WI38 (cell line): Measurements from ENCODE around the gene PALD1.

Experiments used
- H3K4me3 ChIP-seq: 2 replicates; pipeline ENCODE4 v1.5.1; 2011; ENCODE audit warnings: low read depth, mild to moderate bottlenecking, control low read depth, low read length
- TF ChIP-seq, protein P1 (sequence below): IDR thresholded peaks from 2 replicates; pipeline ENCODE4 v1.5.1; 2012; ENCODE audit warnings: low read depth, mild to moderate bottlenecking, control low read depth, low read length

Gene PALD1

DNA sequence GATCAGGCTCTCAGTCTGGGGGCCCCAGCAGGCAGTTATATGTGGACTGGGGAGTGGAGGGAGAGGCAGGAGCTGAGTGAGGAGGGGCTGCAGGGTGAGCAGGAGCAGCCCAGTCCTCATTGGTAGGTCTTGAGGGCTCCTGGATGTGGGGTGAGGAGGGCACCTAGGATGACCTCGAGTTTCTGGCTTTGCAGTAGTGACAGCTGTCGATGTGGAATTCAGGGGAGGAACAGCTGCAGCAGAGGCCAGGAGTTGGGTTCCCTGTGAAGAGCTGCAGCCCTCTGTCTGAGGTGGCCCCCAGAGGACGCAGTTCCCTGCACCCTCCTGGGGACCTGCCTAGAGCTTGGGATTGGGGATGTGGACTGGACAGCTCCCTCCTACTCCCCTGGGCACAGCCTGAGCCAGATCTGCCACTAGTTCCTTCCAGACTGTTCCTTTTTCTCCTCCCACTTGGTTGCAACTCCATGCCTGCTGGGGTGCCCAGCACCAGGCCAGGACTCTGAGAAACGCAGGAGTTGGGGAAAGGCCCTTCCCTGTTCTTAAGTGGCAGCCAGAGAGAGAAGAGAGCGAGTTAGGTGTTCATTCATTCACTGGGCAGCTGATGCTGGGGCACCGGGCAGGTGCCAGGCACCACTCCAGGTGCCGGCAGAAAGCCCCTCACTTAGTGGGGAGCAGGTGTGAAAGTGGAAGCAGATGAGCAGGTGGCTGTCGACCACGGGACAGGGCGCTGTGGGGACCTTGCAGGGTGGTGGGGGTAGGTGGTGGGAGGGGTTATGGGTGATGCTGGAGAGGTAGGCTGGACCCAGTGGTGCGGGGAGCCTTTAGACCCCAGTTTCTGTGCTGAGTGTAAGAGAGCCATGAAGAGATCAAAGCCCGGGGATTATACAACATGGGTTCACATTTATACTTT is 66.1 kb downstream of the PALD1 start:
- H3K4me3 ChIP-seq: no peak overlapping the region
- TF ChIP-seq, protein P1, sequence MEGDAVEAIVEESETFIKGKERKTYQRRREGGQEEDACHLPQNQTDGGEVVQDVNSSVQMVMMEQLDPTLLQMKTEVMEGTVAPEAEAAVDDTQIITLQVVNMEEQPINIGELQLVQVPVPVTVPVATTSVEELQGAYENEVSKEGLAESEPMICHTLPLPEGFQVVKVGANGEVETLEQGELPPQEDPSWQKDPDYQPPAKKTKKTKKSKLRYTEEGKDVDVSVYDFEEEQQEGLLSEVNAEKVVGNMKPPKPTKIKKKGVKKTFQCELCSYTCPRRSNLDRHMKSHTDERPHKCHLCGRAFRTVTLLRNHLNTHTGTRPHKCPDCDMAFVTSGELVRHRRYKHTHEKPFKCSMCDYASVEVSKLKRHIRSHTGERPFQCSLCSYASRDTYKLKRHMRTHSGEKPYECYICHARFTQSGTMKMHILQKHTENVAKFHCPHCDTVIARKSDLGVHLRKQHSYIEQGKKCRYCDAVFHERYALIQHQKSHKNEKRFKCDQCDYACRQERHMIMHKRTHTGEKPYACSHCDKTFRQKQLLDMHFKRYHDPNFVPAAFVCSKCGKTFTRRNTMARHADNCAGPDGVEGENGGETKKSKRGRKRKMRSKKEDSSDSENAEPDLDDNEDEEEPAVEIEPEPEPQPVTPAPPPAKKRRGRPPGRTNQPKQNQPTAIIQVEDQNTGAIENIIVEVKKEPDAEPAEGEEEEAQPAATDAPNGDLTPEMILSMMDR: no peak

DNA sequence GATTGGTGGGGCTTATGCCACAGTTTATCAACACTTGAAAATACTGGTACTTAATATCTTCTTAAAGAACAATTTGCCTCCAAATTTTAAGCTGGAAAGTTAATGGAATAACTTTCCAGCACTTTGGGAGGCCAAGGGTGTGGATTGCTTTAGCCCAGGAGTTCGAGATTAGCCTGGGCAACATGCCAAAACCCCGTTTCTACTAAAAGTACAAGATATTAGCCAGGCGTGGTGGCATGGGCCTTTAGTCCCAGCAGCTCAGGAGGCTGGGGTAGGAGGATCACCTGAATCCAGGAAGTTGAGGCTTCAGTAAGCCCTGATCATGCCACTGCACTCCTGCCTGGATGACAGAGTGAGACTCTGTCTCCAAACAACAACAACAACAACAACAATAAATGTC is 68.0 kb downstream of the PALD1 start:
- TF ChIP-seq, protein P1: no peak
- no peak overlapping the region for H3K4me3 ChIP-seq

DNA sequence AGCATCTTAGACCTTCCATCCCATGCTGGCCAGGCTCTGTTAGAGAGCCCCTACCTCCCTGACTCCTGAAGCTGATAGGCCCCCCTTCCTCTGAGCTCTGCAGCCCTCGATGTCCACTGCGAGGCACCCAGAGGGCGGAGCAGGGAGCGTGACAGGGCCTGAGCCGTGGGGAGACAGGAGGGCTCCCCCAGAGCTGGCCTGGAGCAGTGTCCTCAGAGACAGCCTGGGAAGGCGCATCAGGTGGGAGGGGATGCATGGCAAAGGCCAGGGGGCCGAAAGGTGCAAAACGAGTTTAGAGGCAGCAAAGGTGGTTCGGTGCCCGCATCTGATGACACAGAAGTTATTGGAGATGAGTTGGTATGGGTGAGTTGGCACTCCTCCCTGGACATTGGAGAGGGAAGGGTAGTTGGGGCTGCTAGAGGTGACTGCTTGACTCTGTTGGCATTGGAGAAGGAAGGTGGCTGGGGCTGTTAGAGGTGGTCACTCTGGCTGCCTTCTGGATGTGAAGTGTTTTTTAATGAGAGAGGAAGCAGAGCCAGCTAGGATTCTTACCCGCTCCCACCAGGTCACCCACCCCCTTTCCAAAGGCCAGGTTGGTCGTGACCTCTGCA is 70.9 kb downstream of the PALD1 start:
- TF ChIP-seq, protein P1: no peak
- no peak overlapping the region for H3K4me3 ChIP-seq

DNA sequence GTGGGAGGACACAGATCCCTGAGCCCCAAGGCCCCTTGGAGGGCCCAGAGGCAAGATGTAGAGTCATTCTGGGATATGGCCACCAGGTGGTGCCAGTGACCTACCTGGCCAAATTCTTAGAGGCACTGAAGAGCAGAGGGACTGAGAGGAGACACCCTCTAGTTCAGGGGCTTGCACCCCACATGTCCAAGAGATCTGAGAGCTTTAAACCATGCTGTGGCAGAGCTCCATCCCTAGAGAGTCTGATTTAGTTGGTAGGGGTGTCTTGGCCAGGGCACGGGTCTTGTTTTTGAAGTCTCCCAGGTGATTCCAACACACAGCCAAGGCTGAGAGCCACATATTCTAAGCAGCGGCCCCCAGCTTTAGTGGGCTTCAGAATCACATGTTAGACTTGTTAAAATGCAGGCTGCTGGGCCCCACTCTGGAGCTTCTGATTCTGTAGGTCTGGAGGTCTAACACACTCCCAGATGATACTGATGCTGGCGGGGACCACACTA is 71.4 kb downstream of the PALD1 start:
- no peak overlapping the region for H3K4me3 ChIP-seq
- TF ChIP-seq, protein P1: peak; percentile 79

DNA sequence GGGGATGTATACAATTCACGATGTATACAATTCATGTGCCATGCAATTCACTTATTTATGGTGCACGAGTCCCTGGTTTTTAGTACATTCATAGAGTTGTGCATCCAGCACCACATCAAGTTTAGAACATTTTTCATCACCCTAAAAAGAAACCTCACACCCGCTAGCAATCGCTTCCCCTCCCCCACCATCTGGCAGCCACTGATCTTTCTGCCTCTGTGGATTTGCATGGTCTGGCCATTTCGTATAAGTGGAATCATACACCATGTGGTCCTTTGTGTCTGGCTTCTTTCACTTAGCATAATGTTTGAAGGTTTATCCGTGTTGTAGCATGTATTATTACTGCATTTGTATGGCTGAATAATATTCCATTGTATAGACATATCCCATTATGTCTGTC is 71.9 kb downstream of the PALD1 start:
- no peak overlapping the region for H3K4me3 ChIP-seq

DNA sequence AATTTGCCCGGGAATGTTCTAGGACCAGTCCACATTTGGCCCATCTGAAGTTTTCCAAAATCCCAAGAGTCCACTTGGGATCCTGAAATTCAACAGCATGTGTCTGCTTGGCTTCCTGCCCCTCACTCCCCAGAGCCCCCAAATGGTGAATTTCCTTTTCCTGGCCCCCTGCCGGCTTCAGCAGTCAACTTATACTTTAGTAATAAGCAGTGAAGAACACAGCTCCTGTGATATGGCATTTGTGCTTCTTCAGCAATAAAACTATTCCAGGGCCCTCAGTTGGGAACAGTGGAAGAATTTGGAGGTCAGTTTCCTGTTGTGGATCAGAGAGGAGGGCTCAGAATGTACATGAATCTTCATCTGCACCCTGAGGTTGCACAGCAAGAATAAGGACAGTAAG is 72.9 kb downstream of the PALD1 start:
- no peak overlapping the region for H3K4me3 ChIP-seq
- TF ChIP-seq, protein P1: no peak

More for the DNA sequence above, 71.9 kb downstream of the PALD1 start:
- TF ChIP-seq, protein P1: no peak

DNA sequence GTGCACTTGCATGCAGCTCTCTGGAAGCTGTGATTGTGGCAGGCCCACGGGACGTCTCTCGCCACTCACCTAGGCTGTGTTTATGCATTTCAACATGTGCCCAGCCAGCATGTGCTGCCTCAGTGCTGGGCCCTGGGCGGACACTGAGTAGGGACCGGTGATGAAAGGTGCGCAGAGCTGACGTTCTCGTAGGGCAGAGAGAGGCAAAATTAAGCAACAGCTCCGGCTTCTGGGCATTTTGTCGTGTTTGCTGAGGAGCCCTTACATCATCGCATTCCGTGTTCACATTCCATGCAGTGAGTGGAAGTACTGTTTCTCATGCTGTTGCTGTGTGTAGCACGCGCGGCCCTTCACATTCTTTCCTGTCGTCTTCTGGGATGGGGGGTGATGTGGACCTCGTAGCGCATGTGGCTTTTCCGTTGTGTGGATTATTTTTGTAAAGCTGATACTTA is 73.4 kb downstream of the PALD1 start:
- no peak overlapping the region for H3K4me3 ChIP-seq
- TF ChIP-seq, protein P1: no peak
